Measurements from ENCODE around the gene TNFRSF1B.

The TNFRSF1B gene

DNA sequence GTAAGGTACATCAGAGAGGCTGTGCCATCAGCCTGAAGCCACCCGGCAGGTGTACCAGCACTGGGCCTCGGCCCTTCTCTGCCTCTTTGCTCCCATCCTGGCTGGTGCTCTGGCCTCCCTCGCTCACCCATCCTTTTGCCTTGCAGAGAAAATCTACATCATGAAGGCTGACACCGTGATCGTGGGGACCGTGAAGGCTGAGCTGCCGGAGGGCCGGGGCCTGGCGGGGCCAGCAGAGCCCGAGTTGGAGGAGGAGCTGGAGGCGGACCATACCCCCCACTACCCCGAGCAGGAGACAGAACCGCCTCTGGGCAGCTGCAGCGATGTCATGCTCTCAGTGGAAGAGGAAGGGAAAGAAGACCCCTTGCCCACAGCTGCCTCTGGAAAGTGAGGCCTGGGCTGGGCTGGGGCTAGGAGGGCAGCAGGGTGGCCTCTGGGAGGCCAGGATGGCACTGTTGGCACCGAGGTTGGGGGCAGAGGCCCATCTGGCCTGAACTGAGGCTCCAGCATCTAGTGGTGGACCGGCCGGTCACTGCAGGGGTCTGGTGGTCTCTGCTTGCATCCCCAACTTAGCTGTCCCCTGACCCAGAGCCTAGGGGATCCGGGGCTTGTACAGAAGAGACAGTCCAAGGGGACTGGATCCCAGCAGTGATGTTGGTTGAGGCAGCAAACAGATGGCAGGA, 24.5 kb upstream of the TNFRSF1B start:
- DNase-seq, result no peak

DNA sequence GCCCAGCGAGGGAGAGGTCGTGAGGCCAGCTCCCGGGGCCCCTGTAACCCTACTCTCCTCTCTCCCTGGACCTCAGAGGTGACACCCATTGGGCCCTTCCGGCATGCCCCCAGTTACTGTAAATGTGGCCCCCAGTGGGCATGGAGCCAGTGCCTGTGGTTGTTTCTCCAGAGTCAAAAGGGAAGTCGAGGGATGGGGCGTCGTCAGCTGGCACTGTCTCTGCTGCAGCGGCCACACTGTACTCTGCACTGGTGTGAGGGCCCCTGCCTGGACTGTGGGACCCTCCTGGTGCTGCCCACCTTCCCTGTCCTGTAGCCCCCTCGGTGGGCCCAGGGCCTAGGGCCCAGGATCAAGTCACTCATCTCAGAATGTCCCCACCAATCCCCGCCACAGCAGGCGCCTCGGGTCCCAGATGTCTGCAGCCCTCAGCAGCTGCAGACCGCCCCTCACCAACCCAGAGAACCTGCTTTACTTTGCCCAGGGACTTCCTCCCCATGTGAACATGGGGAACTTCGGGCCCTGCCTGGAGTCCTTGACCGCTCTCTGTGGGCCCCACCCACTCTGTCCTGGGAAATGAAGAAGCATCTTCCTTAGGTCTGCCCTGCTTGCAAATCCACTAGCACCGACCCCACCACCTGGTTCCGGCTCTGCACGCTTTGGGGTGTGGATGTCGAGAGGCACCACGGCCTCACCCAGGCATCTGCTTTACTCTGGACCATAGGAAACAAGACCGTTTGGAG, 23.7 kb upstream of the TNFRSF1B start:
- no peak for DNase-seq

DNA sequence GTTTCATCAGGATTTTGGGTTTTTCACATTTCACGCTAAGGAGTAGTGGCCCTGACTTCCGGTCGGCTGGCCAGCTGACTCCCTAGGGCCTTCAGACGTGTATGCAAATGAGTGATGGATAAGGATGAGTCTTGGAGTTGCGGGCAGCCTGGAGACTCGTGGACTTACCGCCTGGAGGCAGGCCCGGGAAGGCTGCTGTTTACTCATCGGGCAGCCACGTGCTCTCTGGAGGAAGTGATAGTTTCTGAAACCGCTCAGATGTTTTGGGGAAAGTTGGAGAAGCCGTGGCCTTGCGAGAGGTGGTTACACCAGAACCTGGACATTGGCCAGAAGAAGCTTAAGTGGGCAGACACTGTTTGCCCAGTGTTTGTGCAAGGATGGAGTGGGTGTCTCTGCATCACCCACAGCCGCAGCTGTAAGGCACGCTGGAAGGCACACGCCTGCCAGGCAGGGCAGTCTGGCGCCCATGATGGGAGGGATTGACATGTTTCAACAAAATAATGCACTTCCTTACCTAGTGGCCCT, 23.1 kb upstream of the TNFRSF1B start:
- DNase-seq, result no peak

DNA sequence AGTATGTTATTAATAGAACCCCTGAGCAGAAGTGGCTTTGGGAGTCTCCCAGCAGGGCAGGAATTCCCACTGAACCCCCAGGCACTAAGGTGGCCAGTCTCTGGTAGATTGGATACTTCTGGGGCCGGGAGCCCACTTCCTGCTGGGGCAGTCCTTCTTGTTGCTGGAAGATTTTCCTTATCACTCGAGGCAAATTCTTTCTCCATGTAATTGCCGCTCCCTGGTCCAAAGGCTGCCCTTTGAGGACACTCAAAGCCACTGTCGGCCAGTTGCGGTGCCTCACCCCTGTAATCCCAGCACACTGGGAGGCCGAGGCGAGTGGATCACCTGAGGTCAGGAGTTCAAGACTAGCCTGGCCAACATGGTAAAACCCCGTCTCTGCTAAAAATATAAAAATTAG, 22.6 kb upstream of the TNFRSF1B start:
- DNase-seq, result no peak

DNA sequence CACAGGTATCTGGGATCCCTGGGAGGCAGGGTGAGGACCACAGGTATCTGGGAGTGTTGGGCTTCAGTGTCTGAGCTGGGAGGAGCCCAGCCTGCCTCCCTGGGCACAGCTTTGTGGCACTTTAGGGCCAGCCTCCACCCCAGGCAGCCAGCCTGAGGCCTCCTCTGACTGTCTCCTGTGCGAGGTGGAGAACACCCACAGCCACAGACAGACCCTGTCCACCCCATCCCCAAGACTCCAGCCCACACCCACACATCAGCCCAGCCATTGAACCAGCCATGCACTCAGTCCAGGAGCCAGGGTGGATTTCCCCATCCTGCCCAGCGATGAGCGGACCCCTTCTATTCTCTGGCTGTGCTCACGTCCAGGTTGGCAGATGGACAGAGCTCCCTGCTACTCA, 21.8 kb upstream of the TNFRSF1B start:
- no peak for DNase-seq

GRCh38 chr1:12145616-12146342, 21.0 kb upstream of the TNFRSF1B start:
- no peak for DNase-seq

- no peak for DNase-seq
These were observed 20.3 kb upstream of the TNFRSF1B start for GRCh38 chr1:12146343-12147112.

DNA sequence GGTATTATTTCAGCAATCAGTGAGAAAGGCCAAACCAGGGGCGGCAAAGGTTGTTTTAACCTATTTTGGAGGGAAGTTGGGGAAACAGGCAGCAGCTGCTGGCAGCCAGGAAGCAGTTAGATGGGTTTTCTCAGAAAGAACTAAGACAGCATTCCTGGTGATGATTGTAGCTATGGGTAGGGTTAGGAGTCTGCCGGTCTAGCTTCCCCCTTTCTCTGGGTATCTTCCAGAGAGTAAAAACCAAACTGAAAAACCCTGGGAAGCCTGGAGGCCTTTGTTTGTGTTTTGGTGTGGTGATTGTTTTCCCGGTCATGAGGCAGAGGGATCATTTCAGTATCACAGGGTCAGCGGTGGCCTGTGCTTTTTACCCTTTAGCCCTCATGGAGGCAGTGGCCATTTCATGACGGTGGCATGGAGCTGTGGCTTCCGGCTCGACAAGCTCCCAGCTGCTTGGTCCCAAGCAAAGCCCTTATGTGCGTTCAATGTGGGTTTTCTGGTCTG, 19.5 kb upstream of the TNFRSF1B start:
- no peak for DNase-seq

DNA sequence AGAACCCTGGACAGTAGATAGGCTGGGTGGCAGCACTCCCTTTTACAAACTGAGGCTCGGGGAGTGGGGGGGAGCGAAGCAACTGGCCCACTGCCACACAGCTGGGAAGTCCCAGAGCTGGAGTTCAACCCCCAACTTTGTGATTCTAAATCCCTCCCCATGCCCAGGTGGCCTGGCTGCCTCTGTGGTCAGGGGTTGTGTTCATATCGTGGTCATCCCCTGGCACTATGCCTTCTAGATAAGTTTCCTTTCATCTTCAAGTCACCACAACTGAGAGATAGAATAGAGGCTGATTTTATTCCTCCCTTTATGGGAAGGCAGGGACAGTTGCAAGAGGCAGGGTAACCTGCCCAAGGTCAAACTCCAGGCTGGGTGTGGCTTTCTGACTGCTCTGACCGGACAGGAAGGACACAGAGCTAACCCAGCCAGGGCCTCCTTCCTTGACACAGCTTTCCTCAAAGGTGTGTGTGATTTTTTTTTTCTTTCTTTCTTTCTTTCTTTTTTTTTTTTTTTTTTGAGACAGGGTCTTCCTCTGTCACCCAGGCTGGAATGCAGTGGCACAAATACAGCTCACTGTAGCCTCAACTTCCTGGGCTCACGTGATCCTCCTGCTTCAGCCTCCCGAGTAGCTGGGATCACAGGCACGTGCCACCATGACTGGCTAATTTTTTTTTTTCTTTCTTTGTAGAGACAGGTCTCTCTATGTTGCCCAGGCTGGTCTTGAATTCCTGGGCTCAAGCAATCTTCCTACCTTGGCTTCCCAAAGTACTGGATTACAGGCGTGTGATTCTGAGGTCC, 18.4 kb upstream of the TNFRSF1B start:
- no peak for DNase-seq

- DNase-seq, result no peak
These were observed 17.6 kb upstream of the TNFRSF1B start for GRCh38 chr1:12148958-12149790.

- no peak for DNase-seq
These were observed 17.0 kb upstream of the TNFRSF1B start for GRCh38 chr1:12149791-12150175.

DNA sequence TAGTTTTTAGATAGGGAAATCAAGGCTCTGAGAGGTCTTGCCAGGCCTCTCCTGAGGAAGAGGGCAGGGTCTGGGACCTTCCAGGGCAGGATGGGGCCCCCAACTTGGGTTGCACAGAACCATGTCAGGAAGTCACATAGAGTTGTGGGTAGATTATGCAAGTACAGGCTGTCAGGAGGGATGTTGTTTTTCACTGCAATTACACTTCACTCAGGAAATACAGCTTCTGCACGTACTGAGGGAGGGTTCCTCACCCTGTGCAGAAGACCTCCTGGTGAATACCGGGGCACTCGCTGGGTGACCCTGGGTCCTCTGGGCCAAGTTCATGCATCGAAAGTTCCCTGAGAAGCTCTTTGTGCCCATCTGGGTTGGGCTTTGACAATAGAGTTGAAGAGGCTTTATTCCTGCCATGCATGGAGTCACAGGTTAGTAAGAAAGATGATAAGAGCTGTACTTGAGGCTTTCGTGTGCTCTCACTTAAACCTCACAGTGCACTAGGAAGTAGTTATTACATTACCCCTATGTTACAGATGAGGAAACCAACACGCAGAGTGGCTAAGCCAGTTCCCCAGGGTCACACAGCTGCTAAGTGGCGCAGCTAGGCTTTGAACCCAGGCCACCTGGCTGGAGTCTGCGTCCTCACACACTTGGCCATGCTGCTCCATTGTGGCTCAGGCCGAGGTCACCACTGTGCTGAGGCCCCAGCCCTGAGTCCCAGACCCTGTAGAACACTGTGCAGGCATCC, 16.2 kb upstream of the TNFRSF1B start:
- DNase-seq, result no peak

DNA sequence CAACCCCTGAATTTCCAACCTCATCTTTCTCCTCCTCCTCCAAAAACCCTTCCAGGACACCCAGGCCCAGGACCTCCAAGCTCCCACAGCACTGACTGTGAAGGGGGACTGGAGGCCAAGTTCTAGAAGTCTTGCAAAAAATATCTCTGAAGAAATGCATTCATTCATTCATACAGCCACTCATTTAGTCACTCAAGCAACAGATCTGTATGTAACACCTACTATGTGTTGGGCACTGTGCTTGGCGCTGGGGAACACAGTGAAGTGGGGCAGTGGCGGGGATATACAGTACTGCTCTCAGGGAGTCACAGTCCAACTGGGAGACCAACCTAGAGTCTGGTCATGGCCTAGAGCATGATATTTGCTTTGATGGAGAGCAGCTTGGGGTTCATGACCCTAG, 15.3 kb upstream of the TNFRSF1B start:
- no peak for DNase-seq

DNA sequence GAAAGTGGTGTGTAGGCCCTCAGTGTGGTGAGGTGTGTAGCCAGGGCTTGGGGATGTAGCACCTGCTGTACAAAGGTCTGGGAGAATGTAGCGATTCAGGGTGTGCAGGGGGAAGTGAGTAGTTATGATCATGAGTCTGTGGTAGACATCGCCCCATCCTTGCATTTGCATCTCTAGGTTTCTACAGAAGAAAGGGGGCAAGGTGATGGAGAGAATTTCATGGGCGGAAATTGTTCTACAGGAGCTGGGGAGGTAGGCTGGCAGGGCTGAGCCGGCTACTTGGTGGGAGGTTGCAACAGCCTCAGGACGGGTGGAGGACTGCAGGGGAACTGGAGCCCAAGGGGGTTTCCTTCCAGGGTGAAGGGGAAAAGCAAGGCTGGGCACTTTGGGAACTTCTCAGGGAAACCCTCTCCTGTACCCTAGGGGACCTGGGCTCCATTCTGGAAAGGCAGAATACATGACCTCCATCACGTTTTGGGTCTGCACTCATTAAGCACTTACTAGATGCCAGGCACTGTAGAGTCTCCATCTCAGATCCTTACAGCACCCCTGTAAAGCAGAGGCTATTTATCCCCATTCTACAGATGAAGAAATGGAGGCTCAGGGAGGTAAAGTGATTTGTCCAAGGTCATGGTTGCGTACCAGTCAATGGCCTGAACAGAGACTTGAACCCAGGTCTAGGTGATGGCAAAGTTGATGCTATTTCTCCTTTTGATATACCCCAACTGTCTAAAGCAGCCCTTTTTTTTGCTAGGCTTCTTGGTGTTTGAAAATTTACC, 14.5 kb upstream of the TNFRSF1B start:
- no peak for DNase-seq

GRCh38 chr1:12153181-12153785, 13.5 kb upstream of the TNFRSF1B start:
- no peak for DNase-seq

DNA sequence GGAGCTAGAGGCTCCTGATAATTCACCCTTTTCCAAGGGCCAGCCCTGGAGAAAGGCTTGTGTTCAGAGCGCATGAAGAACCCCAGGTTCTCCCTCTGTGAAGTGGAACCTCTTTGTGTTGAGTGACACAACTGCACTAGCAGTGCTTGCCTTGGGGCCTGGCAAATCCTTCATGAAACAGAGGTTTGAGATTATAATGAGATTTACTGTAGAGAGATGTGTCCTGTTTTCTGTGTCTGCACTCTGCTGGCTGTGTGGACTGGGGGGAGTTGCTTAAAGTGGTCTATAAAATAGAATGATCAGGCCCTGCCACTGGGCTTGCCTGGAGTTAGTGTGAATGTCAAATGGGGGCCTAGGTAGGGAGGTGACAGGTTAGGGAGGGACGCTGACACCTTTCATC, 11.5 kb upstream of the TNFRSF1B start:
- DNase-seq, result no peak

DNA sequence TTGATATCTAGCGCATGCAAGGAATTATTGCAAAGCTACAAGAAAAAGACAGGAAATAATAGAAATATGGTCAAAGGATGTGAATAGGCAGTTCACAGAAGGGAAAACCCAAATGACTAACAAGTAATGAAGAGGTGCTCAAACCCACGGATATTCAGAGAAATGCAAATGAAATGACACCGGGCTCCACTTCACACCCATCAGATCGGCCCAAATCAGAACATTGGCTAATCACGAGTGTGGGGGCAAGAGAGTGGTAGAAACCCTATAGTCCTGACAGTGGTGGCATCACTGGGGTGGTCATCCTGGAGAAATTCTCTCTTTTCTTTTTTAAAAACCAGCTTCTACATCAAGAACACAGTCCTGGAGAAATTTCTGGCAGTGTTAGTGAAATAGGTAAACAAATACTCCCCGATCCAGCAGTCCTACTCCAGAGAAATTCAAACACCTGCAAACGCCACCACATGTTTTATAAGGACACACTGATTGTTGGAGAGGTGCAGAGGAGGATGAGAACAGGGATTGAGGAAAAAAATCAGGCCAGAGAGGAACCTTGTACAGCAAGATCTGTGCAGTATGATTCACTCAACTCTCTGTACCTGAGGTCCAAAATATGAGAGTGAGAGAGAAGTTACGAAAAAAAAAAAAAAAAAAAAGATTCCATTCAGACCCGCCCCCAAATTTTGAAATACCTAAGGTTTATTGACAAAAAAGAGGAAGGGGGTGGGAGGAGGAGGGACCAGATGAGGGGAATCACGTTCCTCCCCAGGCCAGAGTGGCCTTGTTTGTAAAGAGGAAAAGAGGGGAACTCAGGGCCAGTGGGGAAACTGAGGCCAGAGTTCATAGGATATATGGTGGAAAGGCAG, 9.2 kb upstream of the TNFRSF1B start:
- DNase-seq, result no peak

Data from NCI-H1930 (cell line).